AG04450 (cell line): ENCODE data around the gene INTS4. TPM values are rescaled to one million over a fixed set of nuclear protein-coding genes. Genes with fewer than 3 reads are reported as not detected.

Experiments used
- CTCF ChIA-PET: fragments of 300-600, 350-600 bp; formaldehyde crosslinking; extraction: SDS; loops from one replicate; lab custom pipeline; 2022; ENCODE audit warnings: antibody characterized with exemption, inconsistent platforms; lab: Charles Lee
- POLR2A ChIA-PET: fragments of 350-600 bp; formaldehyde crosslinking; extraction: SDS; loops from one replicate; lab custom pipeline; 2021; ENCODE audit warnings: antibody characterized with exemption, inconsistent platforms; lab: Yijun Ruan, JAX
- DNase-seq: peaks from one replicate; pipeline ENCODE4 v3.0.0-alpha.2; 2011; ENCODE audit warnings: low read depth, low spot score
- H3K27ac ChIP-seq: one replicate; pipeline ENCODE4 v1.5.1; 2012; ENCODE audit warnings: low read depth, low read length, control low read depth
- H3K27me3 ChIP-seq: one replicate; pipeline ENCODE4 v1.6.0; 2012; ENCODE audit warnings: low read length; ENCODE audit not compliant: control insufficient read depth, insufficient read depth
- H3K4me3 ChIP-seq: 2 replicates; pipeline ENCODE4 v1.5.1; 2011; ENCODE audit warnings: mild to moderate bottlenecking, low read depth, low read length, control low read depth
- H3K9me3 ChIP-seq: 2 replicates; pipeline ENCODE4 v1.5.1; 2012; ENCODE audit warnings: low read length; ENCODE audit not compliant: control insufficient read depth, insufficient read depth
- polyA plus RNA-seq: library from polyadenylated mRNA; depleted of rRNA; stranded (reverse); fragments of >200 nt; gene quantifications from 2 replicates; pipeline ENCODE4 v1.2.3, GENCODE V29; 2011
- TF ChIP-seq, protein P1 (sequence below): IDR thresholded peaks from 2 replicates; pipeline ENCODE4 v1.5.1; 2011; ENCODE audit warnings: low read depth, low read length, control low read depth, inconsistent platforms

The INTS4 gene
- polyA plus RNA-seq, 1 experiment, result 28.4 TPM

- no peaks in the 10 kb centered on the region; the same call in 1 of the 2 replicates for H3K9me3 ChIP-seq
- H3K4me3 ChIP-seq, result no peak overlapping the region
- ChIA-PET CTCF (interaction anchor here (3.5 kb wide), 1 partner anchor 9 kb away, joined by 28 read pairs; no protein-coding TSS in a partner anchor), POLR2A (no interaction called here)
- no peak for DNase-seq
- no peaks in the 10 kb centered on the region for H3K27me3 ChIP-seq
- TF ChIP-seq, protein P1, sequence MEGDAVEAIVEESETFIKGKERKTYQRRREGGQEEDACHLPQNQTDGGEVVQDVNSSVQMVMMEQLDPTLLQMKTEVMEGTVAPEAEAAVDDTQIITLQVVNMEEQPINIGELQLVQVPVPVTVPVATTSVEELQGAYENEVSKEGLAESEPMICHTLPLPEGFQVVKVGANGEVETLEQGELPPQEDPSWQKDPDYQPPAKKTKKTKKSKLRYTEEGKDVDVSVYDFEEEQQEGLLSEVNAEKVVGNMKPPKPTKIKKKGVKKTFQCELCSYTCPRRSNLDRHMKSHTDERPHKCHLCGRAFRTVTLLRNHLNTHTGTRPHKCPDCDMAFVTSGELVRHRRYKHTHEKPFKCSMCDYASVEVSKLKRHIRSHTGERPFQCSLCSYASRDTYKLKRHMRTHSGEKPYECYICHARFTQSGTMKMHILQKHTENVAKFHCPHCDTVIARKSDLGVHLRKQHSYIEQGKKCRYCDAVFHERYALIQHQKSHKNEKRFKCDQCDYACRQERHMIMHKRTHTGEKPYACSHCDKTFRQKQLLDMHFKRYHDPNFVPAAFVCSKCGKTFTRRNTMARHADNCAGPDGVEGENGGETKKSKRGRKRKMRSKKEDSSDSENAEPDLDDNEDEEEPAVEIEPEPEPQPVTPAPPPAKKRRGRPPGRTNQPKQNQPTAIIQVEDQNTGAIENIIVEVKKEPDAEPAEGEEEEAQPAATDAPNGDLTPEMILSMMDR, result no peak
- H3K27ac ChIP-seq, result no peak overlapping the region
These were observed 42.6 kb upstream of the INTS4 start for GRCh38 chr11:78037056-78037455.

GRCh38 chr11:78036313-78036712 is 41.8 kb upstream of the INTS4 start:
- CTCF ChIA-PET, result interaction anchor here (3.5 kb wide), 1 partner anchor 10 kb away, joined by 28 read pairs; no protein-coding TSS in a partner anchor
- no peak overlapping the region for H3K4me3 ChIP-seq
- no peaks in the 10 kb centered on the region; the same call in 1 of the 2 replicates for H3K9me3 ChIP-seq
- TF ChIP-seq, protein P1, result no peak
- POLR2A ChIA-PET, result no interaction called here
- no peaks in the 10 kb centered on the region for H3K27me3 ChIP-seq
- no peak overlapping the region for H3K27ac ChIP-seq
- no peak for DNase-seq

GRCh38 chr11:78034623-78035022 is 40.2 kb upstream of the INTS4 start:
- CTCF ChIA-PET, result interaction anchor here (1.5 to 3.5 kb wide), 2 partner anchors 11 to 12 kb away, joined by 7 to 28 read pairs; no protein-coding TSS in a partner anchor

DNA sequence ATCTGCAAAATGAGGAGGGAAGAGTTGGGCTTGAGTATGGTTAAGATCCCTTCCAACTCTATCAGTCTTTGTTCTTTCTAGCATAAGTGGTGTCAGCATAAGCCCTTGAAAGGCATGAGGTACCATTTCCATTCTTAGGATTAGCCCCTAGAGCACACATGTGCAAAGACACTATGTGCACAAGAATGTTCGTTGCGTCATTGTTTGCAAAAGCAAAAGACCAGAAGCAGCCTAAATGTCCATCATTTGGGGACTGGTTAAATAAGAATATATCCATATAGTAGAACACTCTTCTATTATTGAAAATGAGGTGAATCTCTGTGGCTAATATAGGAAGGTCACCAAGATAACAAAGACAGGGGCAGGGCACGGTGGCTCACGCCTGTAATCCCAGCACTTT is 38.6 kb upstream of the INTS4 start:
- TF ChIP-seq, protein P1, result no peak
- POLR2A ChIA-PET, result interaction anchor here (0.7 kb wide), 1 partner anchor 11 kb away, joined by 3 read pairs; no protein-coding TSS in a partner anchor
- no peaks in the 10 kb centered on the region for H3K9me3 ChIP-seq
- CTCF ChIA-PET, result interaction anchor here (1.5 kb wide), 1 partner anchor 13 kb away, joined by 7 read pairs; no protein-coding TSS in a partner anchor
- no peaks in the 10 kb centered on the region for H3K27me3 ChIP-seq
- H3K27ac ChIP-seq, result no peak overlapping the region
- H3K4me3 ChIP-seq, result no peak overlapping the region
- no peak for DNase-seq

More at GRCh38 chr11:78034623-78035022, 40.2 kb upstream of the INTS4 start:
- no peak for DNase-seq
- TF ChIP-seq, protein P1, result no peak
- no peak overlapping the region for H3K4me3 ChIP-seq
- POLR2A ChIA-PET, result no interaction called here
- no peak overlapping the region for H3K27ac ChIP-seq
- no peaks in the 10 kb centered on the region for H3K27me3 ChIP-seq
- H3K9me3 ChIP-seq, result no peaks in the 10 kb centered on the region; the same call in 1 of the 2 replicates

GRCh38 chr11:78032090-78032489 is 37.6 kb upstream of the INTS4 start:
- DNase-seq, result no peak
- Histone ChIP-seq H3K27me3 (no peaks in the 10 kb centered on the region), H3K27ac (no peak overlapping the region), H3K4me3 (no peak overlapping the region), H3K9me3 (no peaks in the 10 kb centered on the region)
- POLR2A ChIA-PET, result no interaction called here
- CTCF ChIA-PET, result interaction anchor here (1.6 kb wide), 1 partner anchor 14 kb away, joined by 8 read pairs; no protein-coding TSS in a partner anchor
- TF ChIP-seq, protein P1, result no peak
